ENCODE measurements around the gene SOX12. TPM values are rescaled to one million over a fixed set of nuclear protein-coding genes. Genes with fewer than 3 reads are reported as not detected.
"Not testable (repeated sequence)": the region's sequence is repeated elsewhere in the genome, so short reads cannot be mapped to it uniquely, and the experiment has no call there.

SOX12 gene
- total RNA-seq, 2 donors from 2014 or later, result 3.9 to 5.4 TPM

DNA sequence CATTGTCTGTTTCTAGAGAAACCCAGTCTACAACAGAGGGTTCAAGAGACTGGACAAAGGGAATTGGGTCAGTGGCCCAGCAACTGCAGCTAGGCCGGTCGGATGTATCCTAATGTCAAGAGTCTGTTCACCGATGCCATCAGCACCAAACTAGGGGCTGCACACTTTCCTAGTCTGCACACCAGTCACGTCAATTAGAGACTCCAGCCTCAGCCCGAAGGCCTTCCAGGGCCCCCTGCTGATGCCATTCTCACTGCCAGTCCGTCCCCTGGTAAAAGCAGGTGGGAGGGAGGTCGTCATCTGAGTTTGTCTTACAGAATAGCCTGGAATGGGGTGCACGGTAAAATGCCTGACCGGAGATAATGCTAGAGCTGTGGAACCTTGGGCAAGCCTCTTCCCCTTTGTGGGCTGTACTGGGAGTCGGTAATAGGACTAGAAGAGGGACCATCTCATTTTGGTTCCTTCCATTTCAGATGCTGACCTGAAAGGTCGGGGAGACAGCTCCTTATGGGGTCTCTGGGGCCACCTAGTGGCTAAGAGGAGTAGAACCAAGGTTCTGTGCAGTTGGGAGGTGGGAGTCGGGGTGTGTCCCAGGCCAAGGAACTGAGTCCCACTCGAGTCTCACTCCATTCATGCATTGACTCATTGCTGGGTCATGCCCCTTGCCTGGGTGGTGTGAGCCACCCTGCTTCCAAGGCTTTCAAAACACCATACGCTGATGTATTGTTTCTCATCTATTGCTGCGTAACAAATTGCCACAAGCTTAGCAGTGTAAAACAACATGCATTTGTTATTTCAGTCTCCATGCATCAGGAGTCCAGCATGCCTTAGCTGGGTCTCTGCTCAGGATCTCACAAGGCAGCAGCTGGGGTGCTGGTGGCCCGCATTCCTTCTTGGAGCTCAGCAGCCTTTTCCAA, 5.1 kb downstream of the SOX12 start:
- no peaks in the 10 kb centered on the region for H3K9me3 ChIP-seq
- H3K4me1 ChIP-seq (ENCODE audit: control insufficient read depth in 1 of 2, low read depth in 2 of 2), result peaks cover 0 to 15% of the 10 kb centered on the region in 2 donors
- ATAC-seq (ENCODE audit: insufficient number of reproducible peaks, low FRiP score, low read depth) (no peak), DNase-seq (ENCODE audit: low spot score) (no peak)
- no peak overlapping the region for H3K27ac ChIP-seq
- TF ChIP-seq, protein P1, sequence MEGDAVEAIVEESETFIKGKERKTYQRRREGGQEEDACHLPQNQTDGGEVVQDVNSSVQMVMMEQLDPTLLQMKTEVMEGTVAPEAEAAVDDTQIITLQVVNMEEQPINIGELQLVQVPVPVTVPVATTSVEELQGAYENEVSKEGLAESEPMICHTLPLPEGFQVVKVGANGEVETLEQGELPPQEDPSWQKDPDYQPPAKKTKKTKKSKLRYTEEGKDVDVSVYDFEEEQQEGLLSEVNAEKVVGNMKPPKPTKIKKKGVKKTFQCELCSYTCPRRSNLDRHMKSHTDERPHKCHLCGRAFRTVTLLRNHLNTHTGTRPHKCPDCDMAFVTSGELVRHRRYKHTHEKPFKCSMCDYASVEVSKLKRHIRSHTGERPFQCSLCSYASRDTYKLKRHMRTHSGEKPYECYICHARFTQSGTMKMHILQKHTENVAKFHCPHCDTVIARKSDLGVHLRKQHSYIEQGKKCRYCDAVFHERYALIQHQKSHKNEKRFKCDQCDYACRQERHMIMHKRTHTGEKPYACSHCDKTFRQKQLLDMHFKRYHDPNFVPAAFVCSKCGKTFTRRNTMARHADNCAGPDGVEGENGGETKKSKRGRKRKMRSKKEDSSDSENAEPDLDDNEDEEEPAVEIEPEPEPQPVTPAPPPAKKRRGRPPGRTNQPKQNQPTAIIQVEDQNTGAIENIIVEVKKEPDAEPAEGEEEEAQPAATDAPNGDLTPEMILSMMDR (IDR thresholded peaks at IDR 0.05), result peak; percentile 87
- H3K4me3 ChIP-seq, result no peak overlapping the region
- H3K36me3 ChIP-seq, result no peaks in the 10 kb centered on the region
- no peaks in the 10 kb centered on the region for H3K27me3 ChIP-seq (replicated peaks; ENCODE audit: insufficient read depth)

DNA sequence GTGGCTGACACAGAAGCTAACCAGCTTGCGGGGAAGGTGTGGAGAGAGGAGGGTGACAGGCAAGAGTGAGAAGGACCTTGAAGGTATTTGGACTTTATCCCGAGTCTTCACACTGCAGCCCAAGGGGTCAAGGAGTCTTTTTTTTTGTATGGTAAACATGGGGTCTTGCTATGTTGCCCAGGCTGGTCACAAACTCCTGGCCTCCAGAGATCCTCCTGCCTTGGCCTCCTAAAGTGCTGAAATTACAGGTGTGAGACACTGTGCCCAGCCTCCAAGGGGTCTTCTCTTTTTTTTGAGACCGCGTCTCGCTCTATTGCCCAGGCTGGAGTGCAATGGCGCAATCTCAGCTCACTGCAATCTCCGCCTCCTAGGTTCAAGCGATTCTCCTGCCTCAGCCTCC, 9.2 kb downstream of the SOX12 start:
- peaks cover 0 to 8% of the 10 kb centered on the region in 2 donors for H3K4me1 ChIP-seq (ENCODE audit: control insufficient read depth in 1 of 2, low read depth in 2 of 2)
- TF ChIP-seq, protein P1 (IDR thresholded peaks at IDR 0.05), result no peak
- no peaks in the 10 kb centered on the region for H3K36me3 ChIP-seq
- no peak overlapping the region for H3K27ac ChIP-seq
- DNase-seq (ENCODE audit: low spot score) (no peak), ATAC-seq (ENCODE audit: insufficient number of reproducible peaks, low FRiP score, low read depth) (no peak)
- H3K27me3 ChIP-seq (replicated peaks; ENCODE audit: insufficient read depth), result no peaks in the 10 kb centered on the region
- no peaks in the 10 kb centered on the region for H3K9me3 ChIP-seq
- no peak overlapping the region for H3K4me3 ChIP-seq

DNA sequence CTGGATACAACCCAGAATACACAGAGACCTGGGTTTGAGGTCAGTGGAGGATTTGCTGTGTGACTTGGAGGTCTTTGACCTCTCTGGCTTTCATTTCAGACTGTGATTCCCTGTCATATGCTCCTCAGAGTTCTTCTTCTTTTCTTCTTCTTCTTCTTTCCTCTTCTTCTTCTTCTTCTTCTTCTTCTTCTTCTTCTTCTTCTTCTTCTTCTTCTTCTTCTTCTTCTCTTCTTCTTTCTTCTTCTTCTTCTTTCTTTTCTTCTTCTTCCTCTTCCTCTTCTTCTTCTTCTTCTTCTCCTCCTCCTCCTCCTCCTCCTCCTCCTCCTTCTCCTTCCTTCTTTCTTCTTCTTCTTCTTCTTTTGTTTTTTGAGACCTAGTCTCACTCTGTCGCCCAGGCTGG, 10.7 kb downstream of the SOX12 start:
- H3K9me3 ChIP-seq; DNase-seq (ENCODE audit: low spot score); H3K27ac ChIP-seq; H3K4me3 ChIP-seq; ATAC-seq (ENCODE audit: insufficient number of reproducible peaks, low FRiP score, low read depth); H3K27me3 ChIP-seq (replicated peaks; ENCODE audit: insufficient read depth); H3K4me1 ChIP-seq (ENCODE audit: control insufficient read depth in 1 of 2, low read depth in 2 of 2); H3K36me3 ChIP-seq: not testable (repeated sequence)

DNA sequence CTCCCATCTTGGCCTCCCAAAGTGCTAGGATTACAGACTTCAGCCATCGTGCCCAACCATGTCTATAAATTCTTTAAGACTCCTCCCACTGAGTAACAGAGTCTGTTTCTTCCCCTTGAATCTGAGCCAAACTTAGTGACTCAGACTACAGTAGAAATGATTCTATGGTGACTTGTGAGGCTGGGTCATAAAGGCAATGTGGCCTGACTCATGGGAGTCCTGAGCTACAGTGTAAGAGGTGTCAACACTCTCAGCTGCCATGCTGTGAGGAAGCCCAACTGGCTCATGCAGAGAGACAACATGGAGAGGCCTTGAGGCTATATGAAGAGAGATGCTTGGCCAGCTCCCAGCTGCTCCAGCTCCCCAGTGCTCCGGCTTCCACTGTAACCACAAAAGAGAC, 16.3 kb downstream of the SOX12 start:
- ATAC-seq (ENCODE audit: insufficient number of reproducible peaks, low FRiP score, low read depth), result no peak

DNA sequence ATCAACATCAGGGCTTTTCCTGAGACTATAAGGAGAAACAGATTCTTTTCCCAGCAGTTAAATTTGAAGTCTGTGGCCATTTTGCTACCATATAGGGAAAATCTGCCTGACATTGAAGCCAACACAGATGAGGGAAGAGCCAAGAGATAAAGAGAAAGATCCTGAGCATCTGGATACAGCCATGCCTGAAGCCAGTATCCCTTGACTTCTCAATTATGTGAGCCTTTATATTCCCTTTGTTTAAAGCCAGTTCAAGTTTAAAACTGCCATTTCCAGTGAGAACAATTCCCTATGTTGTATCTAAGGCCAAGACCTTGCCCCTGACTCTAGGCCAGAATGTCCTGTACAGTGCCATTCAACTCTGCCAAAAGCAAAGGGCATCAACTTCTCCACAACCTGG, 17.8 kb downstream of the SOX12 start:
- Histone ChIP-seq H3K4me1 (ENCODE audit: control insufficient read depth in 1 of 2, low read depth in 2 of 2) (peaks cover 0 to 10% of the 10 kb centered on the region in 2 donors), H3K27me3 (replicated peaks; ENCODE audit: insufficient read depth) (no peaks in the 10 kb centered on the region), H3K27ac (no peak overlapping the region), H3K36me3 (no peaks in the 10 kb centered on the region), H3K4me3 (no peak overlapping the region), H3K9me3 (no peaks in the 10 kb centered on the region)
- TF ChIP-seq, protein P1 (IDR thresholded peaks at IDR 0.05), result no peak
- DNase-seq (ENCODE audit: low spot score) (no peak), ATAC-seq (ENCODE audit: insufficient number of reproducible peaks, low FRiP score, low read depth) (no peak)

More for the DNA sequence above, 16.3 kb downstream of the SOX12 start:
- Histone ChIP-seq H3K4me3 (no peak overlapping the region), H3K27ac (no peak overlapping the region), H3K4me1 (ENCODE audit: control insufficient read depth in 1 of 2, low read depth in 2 of 2) (peaks cover 0 to 7% of the 10 kb centered on the region in 2 donors), H3K36me3 (no peaks in the 10 kb centered on the region), H3K27me3 (replicated peaks; ENCODE audit: insufficient read depth) (no peaks in the 10 kb centered on the region), H3K9me3 (no peaks in the 10 kb centered on the region)
- TF ChIP-seq, protein P1 (IDR thresholded peaks at IDR 0.05), result no peak
- no peak for DNase-seq (ENCODE audit: low spot score)
